ENCODE results near the gene AP2M1.
A peak's percentile ranks its signal among the peaks of the same experiment; 100 is the strongest.

AP2M1 gene

GRCh38 chr3:184180165-184180564 lies 5.5 kb downstream of the AP2M1 start:
- DNase-seq (ENCODE audit: low read depth), result no peak

DNA sequence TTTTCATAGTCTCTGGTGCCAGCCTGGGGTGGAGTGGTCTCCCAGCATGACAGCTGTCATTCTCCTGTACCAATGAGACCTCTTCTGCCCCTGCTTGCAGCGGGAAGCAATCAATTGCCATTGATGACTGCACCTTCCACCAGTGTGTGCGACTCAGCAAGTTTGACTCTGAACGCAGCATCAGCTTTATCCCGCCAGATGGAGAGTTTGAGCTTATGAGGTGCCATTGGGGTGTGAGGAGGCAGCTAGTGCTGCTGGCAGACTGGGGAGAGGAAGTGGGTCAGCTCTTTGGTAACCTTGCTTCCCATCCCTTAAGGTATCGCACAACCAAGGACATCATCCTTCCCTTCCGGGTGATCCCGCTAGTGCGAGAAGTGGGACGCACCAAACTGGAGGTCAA lies 6.9 kb downstream of the AP2M1 start:
- no peak for DNase-seq (ENCODE audit: low read depth)

DNA sequence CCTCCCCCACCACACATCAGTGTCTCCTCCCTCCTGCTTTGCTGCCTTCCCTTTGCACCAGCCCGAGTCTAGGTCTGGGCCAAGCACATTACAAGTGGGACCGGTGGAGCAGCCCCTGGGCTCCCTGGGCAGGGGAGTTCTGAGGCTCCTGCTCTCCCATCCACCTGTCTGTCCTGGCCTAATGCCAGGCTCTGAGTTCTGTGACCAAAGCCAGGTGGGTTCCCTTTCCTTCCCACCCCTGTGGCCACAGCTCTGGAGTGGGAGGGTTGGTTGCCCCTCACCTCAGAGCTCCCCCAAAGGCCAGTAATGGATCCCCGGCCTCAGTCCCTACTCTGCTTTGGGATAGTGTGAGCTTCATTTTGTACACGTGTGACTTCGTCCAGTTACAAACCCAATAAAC lies 9.0 kb downstream of the AP2M1 start:
- DNase-seq (ENCODE audit: low read depth), result no peak

GRCh38 chr3:184184546-184185230 lies 10.0 kb downstream of the AP2M1 start:
- no peak for DNase-seq (ENCODE audit: low read depth)

GRCh38 chr3:184185461-184186183 lies 11.0 kb downstream of the AP2M1 start:
- peak; percentile 98 for DNase-seq (ENCODE audit: low read depth)

DNA sequence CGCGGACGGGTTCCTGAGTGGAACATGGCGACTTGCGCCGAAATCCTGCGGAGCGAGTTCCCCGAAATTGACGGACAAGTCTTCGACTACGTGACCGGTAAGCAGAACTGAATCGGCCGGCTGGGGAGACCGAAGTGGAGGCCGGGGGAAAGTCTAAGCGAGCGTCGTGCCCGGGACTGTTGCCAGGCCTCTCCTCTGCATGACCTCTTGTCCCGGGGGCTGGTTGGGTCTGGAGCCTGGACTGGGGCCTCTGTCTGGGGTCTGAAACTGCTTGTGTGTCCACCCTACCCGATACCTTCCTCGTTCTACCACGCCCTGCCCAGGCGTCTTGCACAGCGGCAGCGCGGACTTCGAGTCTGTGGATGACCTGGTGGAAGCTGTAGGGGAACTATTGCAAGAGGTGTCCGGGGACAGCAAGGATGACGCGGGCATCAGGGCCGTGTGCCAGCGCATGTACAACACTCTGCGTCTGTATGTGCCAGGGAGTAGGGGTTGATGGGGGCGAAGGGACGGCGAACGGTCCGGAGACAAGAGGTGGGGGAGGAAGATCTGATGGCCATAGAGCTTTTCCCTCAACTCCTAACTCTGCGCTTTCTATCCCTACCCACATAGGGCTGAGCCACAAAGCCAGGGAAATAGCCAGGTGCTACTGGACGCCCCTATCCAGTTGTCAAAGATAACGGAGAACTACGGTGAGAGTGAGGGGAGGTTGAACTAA lies 11.7 kb downstream of the AP2M1 start, which contains the start of gene ABCF3:
Gene ABCF3, plus strand, starts transcription at position 16 of the 718 bp plus-strand sequence. Its CDS starts 9 bp downstream, at position 25.
- DNase-seq (ENCODE audit: low read depth), result no peak

DNA sequence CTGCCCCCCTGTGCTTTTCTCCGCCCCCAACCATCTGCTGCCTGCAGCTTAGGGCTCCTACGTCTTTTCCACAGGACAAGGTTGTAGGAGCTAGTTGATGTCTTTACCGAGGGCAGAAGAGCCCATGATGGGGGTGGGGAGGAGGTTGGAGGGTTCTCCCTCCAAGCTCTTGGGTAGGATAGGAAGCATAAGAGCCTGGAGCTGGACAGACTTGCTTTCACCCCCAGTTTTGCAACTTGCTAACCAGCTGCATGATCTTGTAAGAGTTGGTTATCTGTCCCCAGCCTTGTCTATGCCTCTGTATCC lies 12.2 kb downstream of the AP2M1 start:
- DNase-seq (ENCODE audit: low read depth), result no peak

- no peak for DNase-seq (ENCODE audit: low read depth)
Measured at GRCh38 chr3:184188080-184188479, 13.4 kb downstream of the AP2M1 start.

- no peak for DNase-seq (ENCODE audit: low read depth)
Measured at GRCh38 chr3:184189421-184189820, 14.8 kb downstream of the AP2M1 start.

- DNase-seq (ENCODE audit: low read depth), result no peak
Measured at GRCh38 chr3:184192889-184193288, 18.2 kb downstream of the AP2M1 start.

- no peak for DNase-seq (ENCODE audit: low read depth)
Measured at GRCh38 chr3:184193991-184194539, 19.4 kb downstream of the AP2M1 start.

- DNase-seq (ENCODE audit: low read depth), result no peak
Measured at GRCh38 chr3:184196536-184196935, 21.9 kb downstream of the AP2M1 start.

- no peak for DNase-seq (ENCODE audit: low read depth)
Measured at GRCh38 chr3:184198509-184198908, 23.9 kb downstream of the AP2M1 start.

GRCh38 chr3:184200825-184201224 lies 26.2 kb downstream of the AP2M1 start:
- no peak for DNase-seq (ENCODE audit: low read depth)

DNA sequence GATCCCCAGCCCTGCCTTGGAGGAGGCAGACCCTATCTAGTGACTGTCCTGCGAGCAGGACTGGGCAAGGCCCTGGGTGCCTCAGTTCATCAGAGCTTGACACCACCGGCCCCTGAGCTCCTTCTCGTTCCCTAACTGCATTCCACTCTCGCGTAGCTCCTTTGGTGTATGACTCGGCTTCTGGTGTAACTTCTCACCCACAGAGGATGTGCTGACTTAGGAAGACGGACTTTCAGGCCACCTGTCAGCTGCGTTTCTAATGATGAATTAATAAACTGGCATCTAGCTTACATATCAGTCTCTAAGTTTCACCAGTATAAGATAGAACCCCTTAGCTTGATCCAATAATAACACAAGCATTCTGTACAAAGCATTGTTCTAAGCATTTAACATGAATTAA lies 28.9 kb downstream of the AP2M1 start:
- no peak for DNase-seq (ENCODE audit: low read depth)

DNA sequence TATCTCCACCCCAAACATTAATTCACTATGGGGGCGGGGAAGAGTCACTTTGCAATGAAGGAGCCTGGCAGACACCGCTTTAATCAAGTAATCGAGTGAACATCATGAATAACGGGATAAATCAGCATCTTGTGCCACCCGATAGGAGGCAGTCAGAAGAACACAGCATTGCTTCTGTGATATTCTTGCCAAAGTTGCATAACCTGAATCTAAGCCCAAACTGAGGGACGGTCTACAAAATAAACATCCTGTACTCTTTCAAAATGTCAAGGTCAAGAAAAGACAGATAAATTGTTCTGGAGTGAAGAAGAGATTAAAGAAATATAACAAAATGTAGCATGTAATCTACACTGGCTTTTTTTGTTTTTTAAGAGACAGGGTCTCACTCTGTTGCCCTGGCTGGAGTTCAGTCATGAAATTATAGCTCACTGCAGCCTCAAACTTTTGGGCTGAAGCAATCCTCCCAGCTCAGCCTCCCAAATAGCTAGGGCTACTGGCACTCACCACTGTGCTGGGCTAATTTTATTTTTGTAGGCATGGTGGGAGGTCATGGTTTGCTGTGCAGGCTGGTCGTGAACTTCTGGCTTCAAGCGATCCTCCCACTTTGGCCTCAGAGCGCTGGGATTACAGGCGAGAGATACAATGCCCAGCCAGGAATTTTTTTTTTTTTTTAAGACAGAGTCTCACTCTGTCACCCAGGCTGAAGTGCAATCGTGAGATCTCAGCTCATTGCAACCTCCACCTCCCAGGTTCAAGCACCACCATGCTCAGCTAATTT lies 34.7 kb downstream of the AP2M1 start:
- no peak for DNase-seq (ENCODE audit: low read depth)

DNA sequence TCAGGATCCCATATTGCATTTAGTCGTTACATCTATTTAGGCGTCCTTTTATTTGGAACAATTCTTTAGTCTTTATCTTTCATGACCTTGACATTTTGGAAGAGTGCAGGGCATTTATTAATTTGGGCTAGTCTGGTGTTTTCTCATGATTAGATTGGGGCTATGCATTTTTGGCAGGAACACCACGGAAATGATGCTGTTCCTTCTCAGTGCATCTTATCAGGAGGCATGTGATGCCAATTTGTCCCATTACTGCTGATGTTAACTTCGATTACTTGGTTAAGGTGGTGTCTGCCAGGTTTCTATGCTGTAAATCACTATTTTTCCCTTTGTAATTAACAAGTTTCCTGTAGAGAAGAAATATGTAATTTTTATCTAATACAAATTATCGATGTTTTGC lies 36.6 kb downstream of the AP2M1 start:
- no peak for DNase-seq (ENCODE audit: low read depth)

DNA sequence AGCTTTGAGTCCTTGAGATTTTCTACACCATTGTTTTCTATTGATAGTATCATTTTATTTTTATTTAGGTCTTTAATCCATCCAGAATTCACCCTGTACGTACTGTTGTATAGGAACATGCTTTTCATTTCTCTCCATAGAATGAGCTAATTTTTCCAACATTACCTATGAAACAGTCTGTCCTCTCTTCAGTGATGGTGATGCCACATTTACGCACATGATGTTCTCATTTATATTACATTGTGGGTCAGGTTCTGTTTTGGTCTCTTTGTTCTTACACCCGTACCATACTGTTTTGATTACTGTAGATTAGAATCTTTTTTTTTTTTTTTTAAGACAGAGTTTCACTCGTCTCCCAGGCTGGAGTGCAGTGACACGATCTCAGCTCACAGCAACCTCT lies 37.1 kb downstream of the AP2M1 start:
- no peak for DNase-seq (ENCODE audit: low read depth)

DNA sequence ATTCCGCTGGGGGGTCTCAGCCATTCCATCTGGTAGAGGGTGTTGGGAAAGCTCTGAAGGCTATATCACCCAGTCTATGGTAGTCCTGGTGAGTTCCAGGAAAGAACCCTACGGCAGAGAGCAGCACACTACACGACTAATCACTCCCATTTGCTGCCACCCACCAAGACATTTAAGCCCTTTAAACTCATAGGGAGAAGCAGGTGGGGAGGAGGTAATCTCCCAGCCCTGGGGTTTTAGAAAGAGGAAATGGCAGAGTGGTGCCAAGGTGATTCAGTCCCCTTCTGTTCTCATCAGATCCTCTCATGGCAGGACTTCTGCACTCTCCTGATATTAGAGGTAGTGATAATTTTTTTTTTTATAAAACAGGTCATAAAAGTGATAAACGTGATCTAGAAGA lies 44.2 kb downstream of the AP2M1 start:
- DNase-seq (ENCODE audit: low read depth), result no peak

GRCh38 chr3:184222521-184222920 lies 47.9 kb downstream of the AP2M1 start:
- DNase-seq (ENCODE audit: low read depth), result no peak

DNA sequence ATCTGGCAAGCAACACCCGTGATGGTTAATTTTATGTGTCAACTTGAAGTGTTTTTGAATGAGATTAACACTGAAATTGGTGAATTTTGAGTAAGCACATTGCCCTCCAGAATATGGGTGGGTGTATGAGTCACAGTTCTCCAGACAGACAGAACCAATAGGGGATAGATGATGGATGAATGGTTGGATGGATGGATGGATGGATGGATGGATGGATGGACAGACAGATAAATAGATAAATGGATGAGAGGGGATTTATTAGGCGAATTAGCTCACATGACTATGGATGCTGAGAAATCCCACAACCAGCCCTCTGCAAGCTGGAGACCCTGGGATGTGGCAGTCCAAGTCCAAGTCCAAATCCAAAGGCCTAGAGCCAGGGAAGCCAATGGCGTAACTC lies 49.3 kb downstream of the AP2M1 start:
- DNase-seq (ENCODE audit: low read depth), result no peak

GRCh38 chr3:184227481-184227935 lies 52.9 kb downstream of the AP2M1 start:
- no peak for DNase-seq (ENCODE audit: low read depth)

All from stimulated activated CD8-positive, alpha-beta memory T cell treated with anti-CD3 and anti-CD28 coated beads, Interleukin-7, amount 100 ng/mL, for 24 hours (primary cell).